ENCODE results near the gene LYZL6.
A peak's percentile ranks its signal among the peaks of the same experiment; 100 is the strongest.
"Not testable (repeated sequence)": the region's sequence is repeated elsewhere in the genome, so short reads cannot be mapped to it uniquely, and the experiment has no call there.

LYZL6 gene

GRCh38 chr17:35944151-35944550 lies 638 bp upstream of the LYZL6 start:
- no peak for DNase-seq

GRCh38 chr17:35942588-35943186 lies 826 bp downstream of the LYZL6 start:
- DNase-seq: no peak

GRCh38 chr17:35938492-35938891 lies 5.0 kb downstream of the LYZL6 start:
- DNase-seq: not testable (repeated sequence)

GRCh38 chr17:35936063-35936462 lies 7.5 kb downstream of the LYZL6 start:
- no peak for DNase-seq

- no peak for DNase-seq
Measured at GRCh38 chr17:35934760-35935159, 8.8 kb downstream of the LYZL6 start.

GRCh38 chr17:35932586-35932985 lies 10.9 kb downstream of the LYZL6 start:
- no peak for DNase-seq

- no peak for DNase-seq
Measured at GRCh38 chr17:35931794-35932425, 11.6 kb downstream of the LYZL6 start.

GRCh38 chr17:35930211-35931065 lies 13.1 kb downstream of the LYZL6 start, which contains the start of gene RDM1:
Gene RDM1 (minus strand): TSS chr17:35930773. CDS start chr17:35930727, 46 bp downstream.
- DNase-seq: peak; percentile 65

GRCh38 chr17:35927714-35928113 lies 15.8 kb downstream of the LYZL6 start:
- DNase-seq: no peak

GRCh38 chr17:35923609-35924114 lies 19.9 kb downstream of the LYZL6 start:
- DNase-seq: peak; percentile 4

- DNase-seq: no peak
Measured at GRCh38 chr17:35920229-35920628, 23.3 kb downstream of the LYZL6 start.

GRCh38 chr17:35918665-35919064 lies 24.8 kb downstream of the LYZL6 start:
- DNase-seq: peak; percentile 22

GRCh38 chr17:35917519-35918213 lies 25.8 kb downstream of the LYZL6 start:
- no peak for DNase-seq

GRCh38 chr17:35915153-35915964 lies 28.2 kb downstream of the LYZL6 start:
- DNase-seq: peak; percentile 11

GRCh38 chr17:35914354-35914753 lies 29.2 kb downstream of the LYZL6 start:
- no peak for DNase-seq

GRCh38 chr17:35913609-35914008 lies 29.9 kb downstream of the LYZL6 start:
- DNase-seq: no peak

GRCh38 chr17:35912942-35913341 lies 30.6 kb downstream of the LYZL6 start:
- no peak for DNase-seq

- DNase-seq: no peak
Measured at GRCh38 chr17:35912339-35912912, 31.1 kb downstream of the LYZL6 start.

GRCh38 chr17:35909408-35909807 lies 34.1 kb downstream of the LYZL6 start:
- DNase-seq: no peak

GRCh38 chr17:35907691-35908090 lies 35.8 kb downstream of the LYZL6 start:
- no peak for DNase-seq

GRCh38 chr17:35906926-35907637 lies 36.4 kb downstream of the LYZL6 start:
- no peak for DNase-seq
